Measurements from ENCODE around the gene SOST.

DNA sequence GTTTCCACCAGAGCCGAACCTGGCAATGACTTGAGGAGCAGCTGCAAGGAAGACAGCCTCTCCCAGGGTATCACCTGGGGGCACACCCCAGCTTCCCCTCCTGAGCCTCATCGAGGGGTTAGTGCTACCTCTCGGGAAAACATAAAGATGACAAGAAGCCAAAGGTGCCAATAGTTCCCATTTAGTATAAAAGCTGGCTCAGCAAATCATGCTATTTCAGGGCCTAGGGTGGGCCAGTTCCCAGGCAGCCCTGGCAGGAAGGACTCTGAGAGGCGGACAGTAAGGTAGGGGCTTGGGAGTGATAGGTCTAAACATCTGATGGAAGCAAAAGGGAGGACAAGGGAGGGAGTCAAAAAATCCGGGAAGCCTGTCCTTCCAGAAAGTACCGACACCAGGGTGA is 46.2 kb downstream of the SOST start:
- TF ChIP-seq CTCF (IDR thresholded peaks at IDR 0.05), result no peak
- TF ChIP-seq, protein P1, sequence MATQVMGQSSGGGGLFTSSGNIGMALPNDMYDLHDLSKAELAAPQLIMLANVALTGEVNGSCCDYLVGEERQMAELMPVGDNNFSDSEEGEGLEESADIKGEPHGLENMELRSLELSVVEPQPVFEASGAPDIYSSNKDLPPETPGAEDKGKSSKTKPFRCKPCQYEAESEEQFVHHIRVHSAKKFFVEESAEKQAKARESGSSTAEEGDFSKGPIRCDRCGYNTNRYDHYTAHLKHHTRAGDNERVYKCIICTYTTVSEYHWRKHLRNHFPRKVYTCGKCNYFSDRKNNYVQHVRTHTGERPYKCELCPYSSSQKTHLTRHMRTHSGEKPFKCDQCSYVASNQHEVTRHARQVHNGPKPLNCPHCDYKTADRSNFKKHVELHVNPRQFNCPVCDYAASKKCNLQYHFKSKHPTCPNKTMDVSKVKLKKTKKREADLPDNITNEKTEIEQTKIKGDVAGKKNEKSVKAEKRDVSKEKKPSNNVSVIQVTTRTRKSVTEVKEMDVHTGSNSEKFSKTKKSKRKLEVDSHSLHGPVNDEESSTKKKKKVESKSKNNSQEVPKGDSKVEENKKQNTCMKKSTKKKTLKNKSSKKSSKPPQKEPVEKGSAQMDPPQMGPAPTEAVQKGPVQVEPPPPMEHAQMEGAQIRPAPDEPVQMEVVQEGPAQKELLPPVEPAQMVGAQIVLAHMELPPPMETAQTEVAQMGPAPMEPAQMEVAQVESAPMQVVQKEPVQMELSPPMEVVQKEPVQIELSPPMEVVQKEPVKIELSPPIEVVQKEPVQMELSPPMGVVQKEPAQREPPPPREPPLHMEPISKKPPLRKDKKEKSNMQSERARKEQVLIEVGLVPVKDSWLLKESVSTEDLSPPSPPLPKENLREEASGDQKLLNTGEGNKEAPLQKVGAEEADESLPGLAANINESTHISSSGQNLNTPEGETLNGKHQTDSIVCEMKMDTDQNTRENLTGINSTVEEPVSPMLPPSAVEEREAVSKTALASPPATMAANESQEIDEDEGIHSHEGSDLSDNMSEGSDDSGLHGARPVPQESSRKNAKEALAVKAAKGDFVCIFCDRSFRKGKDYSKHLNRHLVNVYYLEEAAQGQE (IDR thresholded peaks at IDR 0.05; ENCODE audit: insufficient read depth in 1 of 2, low read depth in 2 of 2, low read length in 1 of 2), result no peak
- TF ChIP-seq POLR2AphosphoS5 (IDR thresholded peaks at IDR 0.05; ENCODE audit: low read depth, low read length), result no peak
- TF ChIP-seq TCF7L2 (IDR thresholded peaks at IDR 0.05; ENCODE audit: low read depth, low read length), result no peak
